Liver (tissue), 9 donors: ENCODE data around the gene TBC1D5. TPM values are rescaled to one million over a fixed set of nuclear protein-coding genes. Genes with fewer than 3 reads are reported as not detected.

ENCODE experiments used
- DNase-seq: peaks from one replicate; pipeline ENCODE4 v3.0.0-alpha.2; 2017; ENCODE audit warnings: low spot score
- H3K27ac ChIP-seq, 2 donors: one replicate each; pipeline ENCODE4 v1.7.0; 2013; ENCODE audit warnings: inconsistent platforms in 2 of 2, low read length in 2 of 2, control low read depth in 1 of 2, low read depth in 1 of 2, mild to moderate bottlenecking in 1 of 2
- H3K27me3 ChIP-seq, 4 donors: one replicate each; pipeline versions ENCODE4 v1.6.1 to v1.7.0; 2013; ENCODE audit warnings: low read length in 3 of 4, inconsistent platforms in 1 of 4, mild to moderate bottlenecking in 1 of 4, moderate library complexity in 1 of 4; ENCODE audit not compliant: control insufficient read depth in 4 of 4, insufficient read depth in 4 of 4
- H3K36me3 ChIP-seq, 4 donors: one replicate each; pipeline versions ENCODE4 v1.6.1 to v1.7.0; 2013; ENCODE audit warnings: low read length in 3 of 4, mild to moderate bottlenecking in 3 of 4, low read depth in 1 of 4, moderate library complexity in 1 of 4; ENCODE audit not compliant: control insufficient read depth in 4 of 4, insufficient read depth in 3 of 4
- H3K4me1 ChIP-seq, 4 donors: one replicate each; pipeline versions ENCODE4 v1.6.1 to v1.7.0; 2013; ENCODE audit warnings: low read length in 3 of 4, mild to moderate bottlenecking in 3 of 4, moderate library complexity in 1 of 4; ENCODE audit not compliant: control insufficient read depth in 4 of 4, insufficient read depth in 4 of 4
- H3K4me3 ChIP-seq, 3 donors: one replicate each; pipeline versions ENCODE4 v1.6.1 to v1.7.0; 2013; ENCODE audit warnings: low read length in 3 of 3, control low read depth in 1 of 3, low read depth in 1 of 3, mild to moderate bottlenecking in 1 of 3
- H3K9ac ChIP-seq, 2 donors: one replicate each; pipeline ENCODE4 v1.7.0; 2013; ENCODE audit warnings: low read length in 2 of 2, mild to moderate bottlenecking in 2 of 2, moderate library complexity in 2 of 2, control low read depth in 1 of 2, low read depth in 1 of 2
- H3K9me3 ChIP-seq, 4 donors: one replicate each; pipeline versions ENCODE4 v1.6.1 to v1.7.0; 2013; ENCODE audit warnings: low read length in 3 of 4; ENCODE audit not compliant: control insufficient read depth in 4 of 4
- EGR1 ChIP-seq, 2 donors: IDR thresholded peaks; 2 replicates each; pipeline ENCODE4 v1.6.1; 2016 to 2018; ENCODE audit warnings: antibody characterized with exemption in 2 of 2, low read depth in 2 of 2
- FOXA1 ChIP-seq: IDR thresholded peaks from 2 replicates; pipeline ENCODE4 v1.6.1; 2016; ENCODE audit warnings: antibody characterized with exemption
- FOXA2 ChIP-seq: IDR thresholded peaks from 2 replicates; pipeline ENCODE4 v1.6.1; 2016; ENCODE audit warnings: antibody characterized with exemption
- GABPA ChIP-seq, 2 donors: IDR thresholded peaks in 1 of 2; conservative IDR thresholded peaks in 1 of 2; 2 replicates each; pipeline ENCODE4 v1.6.1; 2016; ENCODE audit warnings: antibody characterized with exemption in 2 of 2, mild to moderate bottlenecking in 1 of 2, moderate library complexity in 1 of 2
- JUND ChIP-seq, 2 donors: IDR thresholded peaks; 2 replicates each; pipeline ENCODE4 v1.6.1; 2016; ENCODE audit warnings: antibody characterized with exemption in 2 of 2
- NR2F2 ChIP-seq: IDR thresholded peaks from 2 replicates; pipeline ENCODE4 v1.6.1; 2016; ENCODE audit warnings: antibody characterized with exemption
- RAD21 ChIP-seq, 2 donors: IDR thresholded peaks; 2 replicates each; pipeline ENCODE4 v1.6.1; 2016; ENCODE audit warnings: antibody characterized with exemption in 2 of 2, mild to moderate bottlenecking in 2 of 2
- RXRA ChIP-seq, 2 donors: IDR thresholded peaks; 2 replicates each; pipeline ENCODE4 v1.6.1; 2017 to 2018; ENCODE audit warnings: antibody characterized with exemption in 2 of 2, mild to moderate bottlenecking in 1 of 2
- SP1 ChIP-seq: IDR thresholded peaks from 2 replicates; pipeline ENCODE4 v1.6.1; 2018; ENCODE audit warnings: antibody characterized with exemption, mild to moderate bottlenecking
- TAF1 ChIP-seq: conservative IDR thresholded peaks from 2 replicates; pipeline ENCODE4 v1.6.1; 2016; ENCODE audit warnings: antibody characterized with exemption, mild to moderate bottlenecking
- YY1 ChIP-seq: IDR thresholded peaks from 2 replicates; pipeline ENCODE4 v1.6.1; 2016; ENCODE audit warnings: antibody characterized with exemption, mild to moderate bottlenecking
- WGBS: extraction: QIAGEN DNeasy Blood & Tissue Kit; methylation state at CpG from one replicate; pipeline ENCODE4 v1.1.7; 2013; 5-methylcytosine and 5-hydroxymethylcytosine counted together
- polyA plus RNA-seq, 2 donors: library from polyadenylated mRNA; stranded (reverse) in 1 of 2; unstranded in 1 of 2; fragments of 200-250 nt in 1 of 2; fragments of >200 nt in 1 of 2; fragmentation: Nextera tagmentation in 1 of 2; extraction: Ambion mirVana in 1 of 2; gene quantifications; one replicate each; pipeline versions ENCODE4 v1.2.1 to v1.2.3, GENCODE V29; 2013 to 2015
- total RNA-seq, 2 donors: library from RNA; depleted of rRNA; stranded (reverse); fragments of >200 nt; gene quantifications; one replicate each; pipeline ENCODE4 v1.2.3, GENCODE V29; 2014
- TF ChIP-seq, protein P1 (sequence below): IDR thresholded peaks from 2 replicates; pipeline ENCODE4 v1.6.1; 2016; ENCODE audit warnings: antibody characterized with exemption
- TF ChIP-seq, protein P2 (sequence below): IDR thresholded peaks from 2 replicates; pipeline ENCODE4 v1.6.1; 2016; ENCODE audit warnings: antibody characterized with exemption
- TF ChIP-seq, protein P3 (sequence below): fragments of 150-350 bp; IDR thresholded peaks from 2 replicates; pipeline ENCODE4 v1.5.1; 2017; ENCODE audit warnings: improper control_type of control experiment, low read depth, low read length; ENCODE audit not compliant: missing input control
- TF ChIP-seq, protein P4 (sequence below): IDR thresholded peaks from 2 replicates; pipeline ENCODE4 v1.6.1; 2016; ENCODE audit warnings: antibody characterized with exemption
- donor health status: healthy.
- donor health status: healthy.
- donor health status: healthy.
- donor health status: healthy.
- donor health status: healthy.

Gene TBC1D5
- total and polyA plus RNA-seq, 4 donors, result 9.1 to 45.6 (median 25.6) TPM

DNA sequence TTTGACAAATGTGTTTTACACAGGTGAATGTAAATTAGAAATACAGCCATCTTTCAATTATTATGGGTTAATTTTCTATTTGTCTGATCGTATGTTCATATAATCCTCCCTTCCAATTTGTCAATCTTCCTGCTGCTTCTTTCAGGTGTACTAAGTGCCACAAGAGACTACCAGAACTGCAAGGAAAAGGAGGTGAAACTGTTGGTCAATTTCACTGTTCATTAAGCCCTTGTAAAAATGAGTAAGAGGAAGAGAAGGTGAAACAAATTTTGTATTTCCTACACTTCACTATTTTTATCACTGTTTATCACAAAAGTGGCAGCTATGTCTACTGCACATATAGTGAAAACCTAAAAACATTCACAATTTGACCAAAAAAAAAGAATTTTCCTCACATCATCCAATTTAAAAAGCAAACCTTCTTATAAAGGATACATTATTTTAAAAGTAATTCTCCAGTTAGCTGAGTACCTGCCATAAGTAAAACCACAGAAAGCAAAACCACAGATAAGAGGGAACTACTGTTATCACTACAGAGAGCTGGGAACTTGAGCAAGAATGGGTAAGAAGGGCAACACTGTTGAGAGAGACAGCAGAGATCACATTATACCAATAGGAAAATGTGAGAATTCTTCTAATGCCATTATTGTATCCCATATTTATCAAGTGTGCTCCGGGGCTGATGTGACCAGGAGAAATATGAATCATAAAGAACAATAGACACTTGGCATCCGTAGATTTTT lies 163.0 kb downstream of the TBC1D5 start:
- Histone ChIP-seq H3K27me3 (no peaks in the 10 kb centered on the region), H3K4me3 (no peak overlapping the region), H3K4me1 (no peaks in the 10 kb centered on the region), H3K9me3 (no peaks in the 10 kb centered on the region), H3K27ac (no peak overlapping the region), H3K36me3 (no peaks in the 10 kb centered on the region), H3K9ac (no peak overlapping the region)
- no peak for TF ChIP-seq SP1
- TF ChIP-seq RAD21 (IDR thresholded peaks at IDR 0.05), result no peak
- no peak for TF ChIP-seq JUND (IDR thresholded peaks at IDR 0.05)
- no peak for TF ChIP-seq GABPA (IDR thresholded peaks at IDR 0.05 in 1 of 2, conservative IDR thresholded peaks at IDR 0.05 in 1 of 2)
- TF ChIP-seq YY1, result no peak
- TF ChIP-seq, protein P1, sequence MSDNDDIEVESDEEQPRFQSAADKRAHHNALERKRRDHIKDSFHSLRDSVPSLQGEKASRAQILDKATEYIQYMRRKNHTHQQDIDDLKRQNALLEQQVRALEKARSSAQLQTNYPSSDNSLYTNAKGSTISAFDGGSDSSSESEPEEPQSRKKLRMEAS, result no peak
- TF ChIP-seq, protein P2, sequence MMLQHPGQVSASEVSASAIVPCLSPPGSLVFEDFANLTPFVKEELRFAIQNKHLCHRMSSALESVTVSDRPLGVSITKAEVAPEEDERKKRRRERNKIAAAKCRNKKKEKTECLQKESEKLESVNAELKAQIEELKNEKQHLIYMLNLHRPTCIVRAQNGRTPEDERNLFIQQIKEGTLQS, result no peak
- no peak for TF ChIP-seq RXRA (IDR thresholded peaks at IDR 0.05)
- TF ChIP-seq, protein P3, sequence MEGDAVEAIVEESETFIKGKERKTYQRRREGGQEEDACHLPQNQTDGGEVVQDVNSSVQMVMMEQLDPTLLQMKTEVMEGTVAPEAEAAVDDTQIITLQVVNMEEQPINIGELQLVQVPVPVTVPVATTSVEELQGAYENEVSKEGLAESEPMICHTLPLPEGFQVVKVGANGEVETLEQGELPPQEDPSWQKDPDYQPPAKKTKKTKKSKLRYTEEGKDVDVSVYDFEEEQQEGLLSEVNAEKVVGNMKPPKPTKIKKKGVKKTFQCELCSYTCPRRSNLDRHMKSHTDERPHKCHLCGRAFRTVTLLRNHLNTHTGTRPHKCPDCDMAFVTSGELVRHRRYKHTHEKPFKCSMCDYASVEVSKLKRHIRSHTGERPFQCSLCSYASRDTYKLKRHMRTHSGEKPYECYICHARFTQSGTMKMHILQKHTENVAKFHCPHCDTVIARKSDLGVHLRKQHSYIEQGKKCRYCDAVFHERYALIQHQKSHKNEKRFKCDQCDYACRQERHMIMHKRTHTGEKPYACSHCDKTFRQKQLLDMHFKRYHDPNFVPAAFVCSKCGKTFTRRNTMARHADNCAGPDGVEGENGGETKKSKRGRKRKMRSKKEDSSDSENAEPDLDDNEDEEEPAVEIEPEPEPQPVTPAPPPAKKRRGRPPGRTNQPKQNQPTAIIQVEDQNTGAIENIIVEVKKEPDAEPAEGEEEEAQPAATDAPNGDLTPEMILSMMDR, result no peak
- TF ChIP-seq, protein P4, sequence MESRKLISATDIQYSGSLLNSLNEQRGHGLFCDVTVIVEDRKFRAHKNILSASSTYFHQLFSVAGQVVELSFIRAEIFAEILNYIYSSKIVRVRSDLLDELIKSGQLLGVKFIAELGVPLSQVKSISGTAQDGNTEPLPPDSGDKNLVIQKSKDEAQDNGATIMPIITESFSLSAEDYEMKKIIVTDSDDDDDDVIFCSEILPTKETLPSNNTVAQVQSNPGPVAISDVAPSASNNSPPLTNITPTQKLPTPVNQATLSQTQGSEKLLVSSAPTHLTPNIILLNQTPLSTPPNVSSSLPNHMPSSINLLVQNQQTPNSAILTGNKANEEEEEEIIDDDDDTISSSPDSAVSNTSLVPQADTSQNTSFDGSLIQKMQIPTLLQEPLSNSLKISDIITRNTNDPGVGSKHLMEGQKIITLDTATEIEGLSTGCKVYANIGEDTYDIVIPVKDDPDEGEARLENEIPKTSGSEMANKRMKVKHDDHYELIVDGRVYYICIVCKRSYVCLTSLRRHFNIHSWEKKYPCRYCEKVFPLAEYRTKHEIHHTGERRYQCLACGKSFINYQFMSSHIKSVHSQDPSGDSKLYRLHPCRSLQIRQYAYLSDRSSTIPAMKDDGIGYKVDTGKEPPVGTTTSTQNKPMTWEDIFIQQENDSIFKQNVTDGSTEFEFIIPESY, result no peak
- TF ChIP-seq FOXA1, result no peak
- no peak for TF ChIP-seq FOXA2
- TF ChIP-seq EGR1 (IDR thresholded peaks at IDR 0.05; ENCODE audit: low read depth in 2 of 2), result no peak
- no peak for TF ChIP-seq TAF1
- WGBS, result 87% methylated on average over 3 of the region's 3 CpGs
- DNase-seq, result no peak

DNA sequence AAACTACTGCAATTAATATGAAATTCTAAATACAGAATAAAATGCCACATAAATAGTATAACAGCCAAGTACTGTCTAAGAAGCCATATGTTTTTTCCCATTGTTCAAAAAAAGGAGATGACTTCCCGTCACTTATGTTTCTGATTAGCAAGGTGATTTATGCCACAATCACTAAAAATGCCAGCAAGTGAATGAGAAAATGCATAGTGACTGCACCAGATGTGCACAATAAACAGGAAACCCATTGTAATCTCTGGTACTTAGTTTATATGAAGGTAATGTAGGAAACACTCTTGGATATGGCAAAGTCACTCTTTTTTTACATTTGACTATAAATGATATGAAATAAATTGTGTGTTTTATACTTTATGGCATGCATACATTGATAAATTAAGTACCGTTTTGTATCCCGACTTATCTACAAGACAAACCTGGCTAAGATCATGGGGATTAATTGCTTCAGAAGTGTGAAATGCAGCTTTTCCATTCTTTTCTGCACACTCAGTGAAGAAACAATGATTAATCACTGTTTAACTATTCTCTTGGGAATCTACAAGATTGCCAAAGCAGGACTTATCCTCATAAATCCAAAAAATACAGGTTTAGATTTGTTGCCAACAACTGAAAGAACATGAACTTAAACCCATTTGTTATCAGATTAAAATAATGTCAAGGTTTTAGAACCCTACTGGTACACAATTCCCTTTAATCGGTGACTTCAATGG lies 164.5 kb downstream of the TBC1D5 start:
- Histone ChIP-seq H3K9ac (no peak overlapping the region), H3K27me3 (no peaks in the 10 kb centered on the region), H3K4me1 (no peaks in the 10 kb centered on the region), H3K36me3 (no peaks in the 10 kb centered on the region), H3K27ac (no peak overlapping the region), H3K4me3 (no peak overlapping the region), H3K9me3 (no peaks in the 10 kb centered on the region)
- no peak for DNase-seq
- 85% methylated on average over 4 of the region's 4 CpGs for WGBS
- TF ChIP-seq JUND (IDR thresholded peaks at IDR 0.05) (no peak), GABPA (IDR thresholded peaks at IDR 0.05 in 1 of 2, conservative IDR thresholded peaks at IDR 0.05 in 1 of 2) (no peak), RXRA (IDR thresholded peaks at IDR 0.05) (no peak), RAD21 (IDR thresholded peaks at IDR 0.05) (no peak), NR2F2 (no peak), FOXA2 (no peak), TAF1 (no peak), SP1 (no peak)
- TF ChIP-seq, protein P2, result no peak
- TF ChIP-seq, protein P3, result no peak
- TF ChIP-seq, protein P1, result no peak
- TF ChIP-seq, protein P4, result no peak
